Mucosa of descending colon (tissue), 3 donors: ENCODE data around the gene RBM33. TPM values are rescaled to one million over a fixed set of nuclear protein-coding genes. Genes with fewer than 3 reads are reported as not detected.

Experiments
- ATAC-seq: fragments of 200-7000 bp; cut with Tn5 transposase; one replicate; pipeline ENCODE4 v1.9.1; 2020; ENCODE audit warnings: mild to moderate bottlenecking, moderate library complexity
- DNase-seq, 3 donors: peaks; one replicate each; pipeline ENCODE4 v3.0.0-alpha.2; 2020
- H3K36me3 ChIP-seq: fragments of 200-600 bp; one replicate; pipeline ENCODE4 v1.8.0; 2021; ENCODE audit warnings: low read depth, mild to moderate bottlenecking
- H3K4me1 ChIP-seq: fragments of 200-600 bp; one replicate; pipeline ENCODE4 v1.8.0; 2021; ENCODE audit warnings: low read depth, mild to moderate bottlenecking
- H3K4me3 ChIP-seq: fragments of 200-600 bp; one replicate; pipeline ENCODE4 v1.8.0; 2021; ENCODE audit warnings: mild to moderate bottlenecking
- H3K9me3 ChIP-seq: fragments of 200-600 bp; one replicate; pipeline ENCODE4 v1.8.0; 2021; ENCODE audit warnings: mild to moderate bottlenecking
- CTCF ChIP-seq: fragments of 200-600 bp; IDR thresholded peaks from one replicate; pipeline ENCODE4 v1.8.0; 2022; ENCODE audit warnings: antibody characterized with exemption, mild to moderate bottlenecking
- intact Hi-C, 2 donors: fragments of 100-400 bp; cut with DNase I in 1 of 2; cut with micrococcal nuclease in 1 of 2; formaldehyde crosslinking; loops; one replicate each; pipeline versions ENCODE4 v1.11.0 to v1.11.1; 2022; cut with DNase I, micrococcal nuclease
- total RNA-seq, 3 donors: library from RNA; stranded (reverse); fragmentation: NEBNext Ultra II Directional in 2 of 3; extraction: Animal tissue kit (Norgen Biotek cat#: 25700) in 2 of 3; gene quantifications; one replicate each; pipeline versions ENCODE4 v1.2.1 to v1.2.4, GENCODE V29; 2021 to 2023
- donor health status: DM: no; HTN: no; CAD: no; lungs with moderate emphysema.
- donor health status: DM: no; HTN: no; CAD: no.
- donor health status: DM: no; HTN: yes; CAD: no.

The RBM33 gene
- total RNA-seq, 3 donors from 2014 or later: 59.9 to 75.8 (median 69.8) TPM

- Histone ChIP-seq H3K4me1 (peaks cover 4% of the 10 kb centered on the region), H3K4me3 (no peak overlapping the region), H3K9me3 (no peaks in the 10 kb centered on the region), H3K36me3 (no peaks in the 10 kb centered on the region)
- peak in 1 of 3 donors; percentile 50 for DNase-seq
- no peak for TF ChIP-seq CTCF
- intact Hi-C loops: no loop called here
- no peak for ATAC-seq
Observed at GRCh38 chr7:155789001-155789725, 144.7 kb downstream of the RBM33 start.

- H3K4me1 ChIP-seq: peaks cover 4% of the 10 kb centered on the region
- intact Hi-C loops: no loop called here
- ATAC-seq (no peak), DNase-seq (no peak)
- no peaks in the 10 kb centered on the region for H3K9me3 ChIP-seq
- H3K4me3 ChIP-seq: no peak overlapping the region
- TF ChIP-seq CTCF: no peak
- H3K36me3 ChIP-seq: no peaks in the 10 kb centered on the region
Observed at GRCh38 chr7:155790666-155791065, 146.2 kb downstream of the RBM33 start.

GRCh38 chr7:155791214-155791737 lies 146.8 kb downstream of the RBM33 start:
- Histone ChIP-seq H3K9me3 (no peaks in the 10 kb centered on the region), H3K4me3 (no peak overlapping the region), H3K36me3 (no peaks in the 10 kb centered on the region), H3K4me1 (peaks cover 4% of the 10 kb centered on the region)
- DNase-seq (no peak), ATAC-seq (no peak)
- intact Hi-C loops: no loop called here
- no peak for TF ChIP-seq CTCF

- DNase-seq: no peak
- no peak for ATAC-seq
- no peaks in the 10 kb centered on the region for H3K9me3 ChIP-seq
- H3K36me3 ChIP-seq: no peaks in the 10 kb centered on the region
- no peak for TF ChIP-seq CTCF
- intact Hi-C loops: no loop called here
- H3K4me3 ChIP-seq: no peak overlapping the region
- H3K4me1 ChIP-seq: peaks cover 4% of the 10 kb centered on the region
Observed at GRCh38 chr7:155791836-155792235, 147.4 kb downstream of the RBM33 start.

- DNase-seq (no peak), ATAC-seq (no peak)
- H3K36me3 ChIP-seq: no peaks in the 10 kb centered on the region
- TF ChIP-seq CTCF: no peak
- intact Hi-C loops: no loop called here
- no peaks in the 10 kb centered on the region for H3K9me3 ChIP-seq
- no peak overlapping the region for H3K4me3 ChIP-seq
- peaks cover under 1% of the 10 kb centered on the region for H3K4me1 ChIP-seq
Observed at GRCh38 chr7:155792315-155792960, 148.0 kb downstream of the RBM33 start.
